ENCODE measurements around the gene PLSCR4. TPM values are rescaled to one million over a fixed set of nuclear protein-coding genes. Genes with fewer than 3 reads are reported as not detected.

PLSCR4 gene
- total and polyA plus RNA-seq, 2 donors (not counting 3 experiments of a cell fraction or from before 2014, with no cell fraction given) = 81.5 to 91.7 TPM

DNA sequence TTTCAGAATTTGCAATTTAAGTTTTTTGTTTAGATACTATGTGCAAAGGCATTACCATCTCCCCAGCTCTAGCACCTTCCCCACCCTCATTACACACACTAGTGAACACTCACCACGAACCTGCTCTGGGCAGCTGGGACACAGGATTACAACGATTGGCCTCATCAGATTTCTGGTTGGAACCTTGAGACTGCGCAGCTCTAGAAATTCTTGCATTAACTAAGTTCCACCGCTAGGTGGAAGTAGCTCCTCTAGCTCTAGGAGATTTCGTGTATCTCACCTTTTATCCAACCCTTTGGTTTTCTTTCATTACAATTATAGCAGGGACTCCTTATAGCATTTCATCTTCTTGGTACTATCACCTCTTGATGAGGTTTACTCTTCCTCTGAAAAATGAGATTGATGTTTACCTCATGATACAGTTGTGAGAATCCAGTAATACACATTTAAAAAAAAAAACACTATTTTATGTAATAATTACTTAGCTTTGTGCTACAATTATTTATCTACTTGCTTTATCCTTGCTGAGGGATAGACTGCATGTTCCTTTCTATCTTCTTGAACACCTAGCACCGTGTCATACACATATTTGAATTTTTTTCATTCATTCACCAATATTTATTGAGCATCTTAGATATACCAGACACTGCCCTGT lies 61.3 kb downstream of the PLSCR4 start:
- Histone ChIP-seq H3K79me2 (ENCODE audit: control insufficient read depth, insufficient read depth, low read length) (no peaks in the 10 kb centered on the region), H3K27me3 (ENCODE audit: control insufficient read depth in 2 of 2, insufficient read depth in 2 of 2, low read length in 2 of 2) (no peaks in the 10 kb centered on the region), H3K9me3 (replicated peaks; ENCODE audit: control insufficient read depth, insufficient read depth, low read length) (no peaks in the 10 kb centered on the region), H3K4me2 (ENCODE audit: insufficient read depth, low read length) (no peak overlapping the region), H3K27ac (ENCODE audit: insufficient read depth, low read depth, low read length) (peak overlapping the region; percentile 43), H3K9ac (replicated peaks; ENCODE audit: extremely low read depth, insufficient read depth, low read length) (no peak overlapping the region), H3K36me3 (ENCODE audit: control insufficient read depth in 2 of 2, extremely low read depth in 1 of 2, insufficient read depth in 2 of 2, low read length in 2 of 2) (peaks cover 0 to 13% of the 10 kb centered on the region in 2 experiments), H4K20me1 (replicated peaks; ENCODE audit: control insufficient read depth, extremely low read depth, insufficient read depth, low read length) (no peaks in the 10 kb centered on the region), H3K4me3 (replicated peaks in 1 of 3; ENCODE audit: insufficient read depth in 1 of 3, low read depth in 1 of 3, low read length in 3 of 3) (no peak overlapping the region), H2AFZ (ENCODE audit: low read depth, low read length) (no peak overlapping the region), H3K9me1 (replicated peaks; ENCODE audit: control insufficient read depth, extremely low read depth, insufficient read depth, low read length) (no peaks in the 10 kb centered on the region), H3K4me1 (ENCODE audit: control insufficient read depth, extremely low read depth, insufficient read depth, low read length) (peaks cover 21% of the 10 kb centered on the region)
- peak; percentile 75 for FAIRE-seq
- intact Hi-C loops (cut with micrococcal nuclease) (loop anchor here (1.0 to 10.0 kb wide), 5 partner anchors 33 to 445 kb away; no protein-coding TSS in a partner anchor), dilution Hi-C loops (cut with MboI; ENCODE audit: extremely low pct_ligation_motif_present, low sequenced_read_pairs) (no loop called here)
- peak; percentile 70 for DNase-seq (ENCODE audit: low read depth, low spot score)
- ChIA-PET POLR2A (interaction anchor here (1.0 to 3.2 kb wide), 2 partner anchors 29 to 137 kb away, joined by 7 to 20 read pairs; partner anchors contain the start of gene PLOD2), CTCF (interaction anchor here (0.6 to 5.1 kb wide), 48 partner anchors 8 to 451 kb away, joined by 3 to 347 read pairs (median 6); partner anchors contain the start of gene PLOD2)
- no TSS peak for BruUV-seq (replicated peaks)
- TF ChIP-seq, protein P1, sequence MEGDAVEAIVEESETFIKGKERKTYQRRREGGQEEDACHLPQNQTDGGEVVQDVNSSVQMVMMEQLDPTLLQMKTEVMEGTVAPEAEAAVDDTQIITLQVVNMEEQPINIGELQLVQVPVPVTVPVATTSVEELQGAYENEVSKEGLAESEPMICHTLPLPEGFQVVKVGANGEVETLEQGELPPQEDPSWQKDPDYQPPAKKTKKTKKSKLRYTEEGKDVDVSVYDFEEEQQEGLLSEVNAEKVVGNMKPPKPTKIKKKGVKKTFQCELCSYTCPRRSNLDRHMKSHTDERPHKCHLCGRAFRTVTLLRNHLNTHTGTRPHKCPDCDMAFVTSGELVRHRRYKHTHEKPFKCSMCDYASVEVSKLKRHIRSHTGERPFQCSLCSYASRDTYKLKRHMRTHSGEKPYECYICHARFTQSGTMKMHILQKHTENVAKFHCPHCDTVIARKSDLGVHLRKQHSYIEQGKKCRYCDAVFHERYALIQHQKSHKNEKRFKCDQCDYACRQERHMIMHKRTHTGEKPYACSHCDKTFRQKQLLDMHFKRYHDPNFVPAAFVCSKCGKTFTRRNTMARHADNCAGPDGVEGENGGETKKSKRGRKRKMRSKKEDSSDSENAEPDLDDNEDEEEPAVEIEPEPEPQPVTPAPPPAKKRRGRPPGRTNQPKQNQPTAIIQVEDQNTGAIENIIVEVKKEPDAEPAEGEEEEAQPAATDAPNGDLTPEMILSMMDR (IDR thresholded peaks at IDR 0.05; ENCODE audit: extremely low read depth in 1 of 2, insufficient read depth in 1 of 2, low read depth in 1 of 2, low read length in 2 of 2) = peak; percentile 62 to 68
- TF ChIP-seq GATA2 (IDR thresholded peaks at IDR 0.05; ENCODE audit: insufficient read depth, insufficient read length, low read depth, low read length) (no peak), JUN (IDR thresholded peaks at IDR 0.05; ENCODE audit: borderline replicate concordance, insufficient read depth, insufficient read length, low read depth) (no peak), MYC (IDR thresholded peaks at IDR 0.05; ENCODE audit: low read depth, low read length) (no peak)
- TF ChIP-seq, protein P2, sequence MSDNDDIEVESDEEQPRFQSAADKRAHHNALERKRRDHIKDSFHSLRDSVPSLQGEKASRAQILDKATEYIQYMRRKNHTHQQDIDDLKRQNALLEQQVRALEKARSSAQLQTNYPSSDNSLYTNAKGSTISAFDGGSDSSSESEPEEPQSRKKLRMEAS (IDR thresholded peaks at IDR 0.05; ENCODE audit: insufficient read depth, insufficient read length) = no peak
